HG02588 (cell line): ENCODE results near the gene SOX2.
"Not testable (repeated sequence)": the region's sequence is repeated elsewhere in the genome, so short reads cannot be mapped to it uniquely, and the experiment has no call there.

Experiments used
- ATAC-seq: cut with Tn5 transposase; IDR thresholded peaks from one replicate; pipeline ENCODE4 v1.9.1; 2021; ENCODE audit warnings: mild to moderate bottlenecking, moderate library complexity; ENCODE audit not compliant: unreplicated experiment

The SOX2 gene

GRCh38 chr3:181756645-181757297 lies 45.0 kb downstream of the SOX2 start:
- no peak for ATAC-seq

GRCh38 chr3:181757694-181758306 lies 46.1 kb downstream of the SOX2 start:
- no peak for ATAC-seq

GRCh38 chr3:181761906-181762305 lies 50.2 kb downstream of the SOX2 start:
- ATAC-seq = no peak

GRCh38 chr3:181764033-181764432 lies 52.3 kb downstream of the SOX2 start:
- not testable (repeated sequence) for ATAC-seq
